ENCODE results near the gene KLLN.
"Not testable (repeated sequence)": the region's sequence is repeated elsewhere in the genome, so short reads cannot be mapped to it uniquely, and the experiment has no call there.

KLLN gene

GRCh38 chr10:87838650-87839049 lies 24.7 kb downstream of the KLLN start:
- DNase-seq, result no peak

GRCh38 chr10:87837445-87837844 lies 25.9 kb downstream of the KLLN start:
- DNase-seq, result no peak

- no peak for DNase-seq
Measured at GRCh38 chr10:87836098-87836497, 27.2 kb downstream of the KLLN start.

- no peak for DNase-seq
Measured at GRCh38 chr10:87829986-87830729, 33.2 kb downstream of the KLLN start.

GRCh38 chr10:87829051-87829450 lies 34.3 kb downstream of the KLLN start:
- not testable (repeated sequence) for DNase-seq

- no peak for DNase-seq
Measured at GRCh38 chr10:87827681-87828080, 35.7 kb downstream of the KLLN start.

GRCh38 chr10:87826653-87827052 lies 36.7 kb downstream of the KLLN start:
- no peak for DNase-seq

- DNase-seq, result no peak
Measured at GRCh38 chr10:87819289-87819585, 44.1 kb downstream of the KLLN start.

GRCh38 chr10:87818505-87819288 lies 44.6 kb downstream of the KLLN start:
- DNase-seq, result no peak

- peak; percentile 61 for DNase-seq
Measured at GRCh38 chr10:87817609-87818504, 45.5 kb downstream of the KLLN start, which contains the start of gene ATAD1. TSS of gene ATAD1 (minus strand) at chr10:87818226. CDS start at chr10:87814599, 3,627 bp downstream.

GRCh38 chr10:87816898-87817608 lies 46.3 kb downstream of the KLLN start:
- no peak for DNase-seq

- no peak for DNase-seq
Measured at GRCh38 chr10:87816163-87816897, 47.0 kb downstream of the KLLN start.
